ENCODE results near the gene ZNF385A. TPM values are rescaled to one million over a fixed set of nuclear protein-coding genes. Genes with fewer than 3 reads are reported as not detected.

ZNF385A gene
- total and polyA plus RNA-seq, 9 of the 15 experiments (the other 6 are each of a cell fraction or from before 2014, with no cell fraction given): 1.0 to 111 (median 7.7) TPM

DNA sequence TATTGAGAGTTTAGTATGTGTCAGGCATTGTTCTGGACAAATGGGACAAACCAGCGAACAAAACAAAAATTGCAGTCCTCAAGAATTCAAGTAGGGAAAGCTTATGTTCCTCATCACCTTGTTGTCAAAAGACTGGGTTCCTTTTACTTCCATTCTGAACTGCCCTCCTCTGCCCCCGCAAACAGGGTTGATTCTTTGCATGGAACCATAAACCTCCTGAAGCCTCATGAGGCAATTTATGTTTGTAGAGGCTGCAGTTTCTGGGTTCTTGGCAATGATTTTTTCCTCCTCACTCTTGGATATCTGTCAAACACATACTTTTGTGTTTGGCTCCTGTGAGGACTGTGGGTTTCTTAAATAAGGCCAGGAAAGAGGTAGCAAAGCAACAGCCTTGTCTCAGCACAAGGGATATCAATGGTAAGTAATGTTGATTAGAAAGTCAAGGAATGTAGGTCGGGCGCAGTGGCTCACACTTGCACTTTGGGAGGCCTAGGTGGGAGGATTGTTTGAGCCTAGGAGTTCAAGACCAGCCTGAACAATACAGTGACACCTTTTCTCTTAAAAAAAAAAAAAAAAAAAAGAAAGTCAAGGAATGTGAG, 45.7 kb downstream of the ZNF385A start:
- intact Hi-C loops (cut with micrococcal nuclease) (no loop called here), in situ Hi-C loops (cut with MboI) (no loop called here)
- H2AFZ ChIP-seq (ENCODE audit: low read depth, low read length): no peak overlapping the region
- no peak for ATAC-seq
- ChIA-PET POLR2A (interaction anchor here (2.5 to 8.4 kb wide), 6 partner anchors 12 to 58 kb away, joined by 21 to 103 read pairs (median 55); partner anchors contain the start of genes CBX5, COPZ1 and HNRNPA1), CTCF (ENCODE audit: low intra/inter-chr PET ratio) (interaction anchor here (1.1 to 3.6 kb wide), 4 partner anchors 20 to 44 kb away, joined by 3 to 14 read pairs (median 10); no protein-coding TSS in a partner anchor)
- TF ChIP-seq ARNT (IDR thresholded peaks at IDR 0.05) (no peak), KLF13 (tag; IDR thresholded peaks at IDR 0.05; ENCODE audit: borderline replicate concordance, low read depth) (no peak), FOXA3 (CRISPR knock-in tag; conservative IDR thresholded peaks at IDR 0.05 in 1 of 2, IDR thresholded peaks at IDR 0.05 in 1 of 2) (0 out of 4 replicates have a peak, but pooled peaks of 1 of the 2 experiments have one; percentile 21), PRMT5 (CRISPR knock-in tag; IDR thresholded peaks at IDR 0.05) (no peak), NFE2 (IDR thresholded peaks at IDR 0.05; ENCODE audit: low read depth) (no peak), PPARD (CRISPR knock-in tag; IDR thresholded peaks at IDR 0.05) (no peak), ZNF232 (CRISPR knock-in tag; IDR thresholded peaks at IDR 0.05) (no peak), EGR1 (conservative IDR thresholded peaks at IDR 0.05) (0 out of 2 replicates have a peak, but pooled peaks have one; percentile 7), ZNF140 (CRISPR knock-in tag; IDR thresholded peaks at IDR 0.05) (no peak), TGIF2 (CRISPR knock-in tag; IDR thresholded peaks at IDR 0.05) (no peak)
- TF ChIP-seq, protein P1, sequence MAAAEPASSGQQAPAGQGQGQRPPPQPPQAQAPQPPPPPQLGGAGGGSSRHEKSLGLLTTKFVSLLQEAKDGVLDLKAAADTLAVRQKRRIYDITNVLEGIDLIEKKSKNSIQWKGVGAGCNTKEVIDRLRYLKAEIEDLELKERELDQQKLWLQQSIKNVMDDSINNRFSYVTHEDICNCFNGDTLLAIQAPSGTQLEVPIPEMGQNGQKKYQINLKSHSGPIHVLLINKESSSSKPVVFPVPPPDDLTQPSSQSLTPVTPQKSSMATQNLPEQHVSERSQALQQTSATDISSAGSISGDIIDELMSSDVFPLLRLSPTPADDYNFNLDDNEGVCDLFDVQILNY (CRISPR knock-in tag; IDR thresholded peaks at IDR 0.05): no peak
- H3K4me3 ChIP-seq: no peak overlapping the region
- no TSS peak for BruUV-seq (replicated peaks)
- no peaks in the 10 kb centered on the region for H3K27me3 ChIP-seq (ENCODE audit: control insufficient read depth in 2 of 2, insufficient read depth in 2 of 2, low read length in 2 of 2)
- WGBS (ENCODE audit: insufficient coverage, low coverage, missing lambda C conversion rate): 23% methylated on average over 4 of the region's 4 CpGs
- H3K36me3 ChIP-seq (ENCODE audit: control insufficient read depth, insufficient read depth, low read length): peaks cover 58% of the 10 kb centered on the region
- peaks cover 75% of the 10 kb centered on the region for H3K79me2 ChIP-seq (ENCODE audit: control insufficient read depth, insufficient read depth, low read length)
- H3K9me1 ChIP-seq (ENCODE audit: control insufficient read depth, insufficient read depth, low read length): no peaks in the 10 kb centered on the region
- DNase-seq (ENCODE audit: extremely low read depth in 1 of 4, low spot score in 3 of 4): no peak
- peaks cover 33 to 39% of the 10 kb centered on the region in 2 experiments for H3K4me1 ChIP-seq (replicated peaks in 1 of 2; ENCODE audit: control insufficient read depth in 2 of 2, insufficient read depth in 2 of 2, low read length in 2 of 2)
- no peaks in the 10 kb centered on the region for H3K9me3 ChIP-seq (replicated peaks; ENCODE audit: control insufficient read depth, insufficient read depth, low read depth, low read length)
- H3K9ac ChIP-seq (ENCODE audit: insufficient read depth in 1 of 2, low read depth in 2 of 2, low read length in 2 of 2): peak overlapping the region; percentile 53 to 65; a peak in 3 of 4 replicates
- H4K20me1 ChIP-seq (replicated peaks; ENCODE audit: control insufficient read depth, insufficient read depth, low read length): no peaks in the 10 kb centered on the region
- H3K27ac ChIP-seq (ENCODE audit: extremely low read depth, low read depth, low read length): peak overlapping the region; percentile 74
- peak; percentile 26 for FAIRE-seq
- peak overlapping the region; percentile 48; the same call in 1 of the 2 replicates for H3K4me2 ChIP-seq (ENCODE audit: insufficient read depth, low read length)
